GM19463 (cell line): ENCODE results near the gene SNRNP70.

Experiments
- ATAC-seq: cut with Tn5 transposase; IDR thresholded peaks from one replicate; pipeline ENCODE4 v1.9.1; 2021; ENCODE audit warnings: mild to moderate bottlenecking, moderate library complexity; ENCODE audit not compliant: unreplicated experiment

Gene SNRNP70

GRCh38 chr19:49098795-49099194 lies 13.5 kb downstream of the SNRNP70 start:
- no peak for ATAC-seq

DNA sequence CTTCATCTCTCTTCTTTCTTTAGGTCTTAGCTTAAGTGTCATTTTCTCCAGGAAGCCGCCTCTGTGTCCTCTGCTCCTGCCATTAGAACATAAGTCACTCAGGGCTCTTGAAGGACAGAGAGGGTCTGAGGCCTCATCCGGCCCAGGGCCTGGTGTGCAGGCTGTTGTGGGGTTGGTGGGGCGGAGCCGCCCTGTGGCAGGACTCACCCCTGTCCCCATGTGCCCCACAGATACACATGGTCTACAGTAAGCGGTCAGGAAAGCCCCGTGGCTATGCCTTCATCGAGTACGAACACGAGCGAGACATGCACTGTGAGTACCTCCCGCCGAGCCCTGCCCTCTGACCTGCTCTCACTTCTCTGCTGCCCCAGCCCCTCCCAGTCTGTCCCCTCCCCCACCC lies 15.9 kb downstream of the SNRNP70 start:
- ATAC-seq, result no peak

GRCh38 chr19:49102303-49102702 lies 17.1 kb downstream of the SNRNP70 start:
- no peak for ATAC-seq

GRCh38 chr19:49103331-49104085 lies 18.3 kb downstream of the SNRNP70 start:
- ATAC-seq, result no peak

- no peak for ATAC-seq
These were observed 19.1 kb downstream of the SNRNP70 start for GRCh38 chr19:49104229-49104864.

- no peak for ATAC-seq
These were observed 21.4 kb downstream of the SNRNP70 start for GRCh38 chr19:49106648-49107135.

- no peak for ATAC-seq
These were observed 22.6 kb downstream of the SNRNP70 start for GRCh38 chr19:49107625-49108459.

DNA sequence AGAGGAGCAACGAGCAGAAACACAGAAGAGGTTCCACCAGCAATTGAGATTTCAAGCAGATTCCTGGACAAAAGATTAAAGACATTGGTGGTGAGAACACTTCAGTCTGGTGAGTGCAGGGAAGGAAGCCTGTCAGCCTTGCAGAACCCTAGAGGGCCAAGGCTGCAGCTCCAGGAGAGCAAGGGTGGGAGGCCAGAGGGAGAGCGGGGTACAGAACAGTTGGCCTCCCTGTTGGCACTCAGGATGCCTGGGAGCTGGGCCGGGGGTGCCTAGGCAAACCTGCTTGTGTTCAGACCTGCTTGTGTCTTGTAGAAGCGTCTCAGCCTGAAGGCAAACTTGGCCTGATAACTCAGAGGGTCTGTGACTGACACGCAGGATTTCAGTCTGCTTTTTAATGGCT lies 23.8 kb downstream of the SNRNP70 start:
- no peak for ATAC-seq

GRCh38 chr19:49109569-49110233 lies 24.4 kb downstream of the SNRNP70 start:
- ATAC-seq, result no peak

DNA sequence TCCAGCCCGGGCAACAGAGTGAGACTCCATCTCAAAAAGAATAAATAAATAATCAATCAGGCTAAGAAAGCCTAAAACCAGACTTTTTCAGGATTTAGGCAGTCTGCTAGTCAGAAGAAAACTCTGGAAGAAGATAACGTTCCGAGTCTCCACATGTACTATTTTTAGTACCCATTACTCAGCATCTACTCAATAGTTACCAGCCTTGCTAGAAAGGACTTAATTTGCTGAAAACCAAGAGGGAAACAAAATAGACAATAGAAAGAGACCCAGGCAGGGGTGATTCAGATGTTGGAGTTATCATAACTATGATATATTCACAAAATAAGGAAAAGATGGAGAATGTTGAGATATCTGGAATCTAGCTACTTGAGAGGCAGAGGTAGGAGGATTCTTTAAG lies 25.3 kb downstream of the SNRNP70 start:
- ATAC-seq, result no peak

- ATAC-seq, result no peak
These were observed 26.2 kb downstream of the SNRNP70 start for GRCh38 chr19:49111218-49111998.

GRCh38 chr19:49113762-49114629 lies 28.7 kb downstream of the SNRNP70 start, which contains the start of gene LIN7B:
Gene LIN7B (plus strand): TSS chr19:49114370. CDS start chr19:49114405, 35 bp downstream.
- peak; percentile 49 for ATAC-seq

GRCh38 chr19:49114630-49115363 lies 29.5 kb downstream of the SNRNP70 start:
- ATAC-seq, result no peak

- ATAC-seq, result no peak
These were observed 31.3 kb downstream of the SNRNP70 start for GRCh38 chr19:49116544-49116943.

GRCh38 chr19:49117677-49118564 lies 32.7 kb downstream of the SNRNP70 start:
- no peak for ATAC-seq

DNA sequence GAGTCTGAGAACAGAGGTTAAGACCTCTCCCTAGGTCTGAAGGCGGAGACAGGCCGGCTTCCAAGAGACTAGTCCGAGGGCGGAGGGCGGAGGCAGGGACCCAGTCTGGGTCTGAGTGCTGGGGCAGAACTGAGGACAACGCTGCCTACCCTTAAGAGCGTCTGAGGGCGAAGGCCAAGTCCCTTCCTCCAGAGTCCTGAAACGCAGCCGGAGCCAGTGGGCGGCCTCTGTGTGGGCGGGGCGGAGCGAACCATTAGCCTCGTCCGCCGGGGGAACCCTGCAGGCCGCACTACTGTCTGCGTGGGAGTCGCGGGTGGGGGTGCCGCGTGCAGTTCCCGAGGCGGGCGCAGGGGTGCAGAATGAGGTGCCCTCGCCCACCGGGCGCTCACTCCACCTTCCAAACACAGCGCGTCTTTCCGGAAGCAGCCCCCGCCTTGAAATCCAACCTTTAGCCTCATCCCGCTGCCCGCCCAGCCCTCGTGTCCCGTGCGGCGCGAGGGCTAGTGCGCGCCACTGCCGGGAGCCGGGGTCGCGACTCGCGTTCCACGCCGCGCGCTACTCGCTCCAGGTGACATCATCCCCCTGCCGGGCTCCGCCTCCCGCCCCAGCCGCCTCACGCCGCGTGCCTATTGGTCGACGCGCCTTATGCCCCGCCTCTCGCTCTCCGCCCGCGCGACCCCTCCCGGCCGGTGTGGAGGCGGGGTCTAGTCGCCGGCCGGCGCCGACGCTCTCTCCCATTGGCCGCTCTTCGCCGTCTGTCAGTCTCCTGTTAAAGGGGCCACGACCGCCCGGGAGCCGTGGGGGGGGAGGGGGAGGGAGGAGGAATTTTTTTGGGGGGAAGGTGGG lies 33.5 kb downstream of the SNRNP70 start, which contains the start of gene C19orf73:
Gene C19orf73 (minus strand): TSS at position 579 of the 846 bp plus-strand sequence. CDS start 121 bp downstream, at position 458.
- ATAC-seq, result peak; percentile 80
